Cardiac muscle cell (in vitro differentiated cells and primary cell): Measurements from ENCODE around the gene APC2. TPM values are rescaled to one million over a fixed set of nuclear protein-coding genes. Genes with fewer than 3 reads are reported as not detected.

Source experiments
- DNase-seq, 2 donors: peaks; one replicate each; pipeline versions ENCODE4 v3.0.0 to v3.0.0-alpha.2; 2010 to 2017; ENCODE audit warnings: low read depth in 1 of 2, low spot score in 1 of 2
- H3K27ac ChIP-seq: fragments of 200-600 bp; sonication (generic); 2 replicates; pipeline ENCODE4 v1.5.1; 2016
- H3K27me3 ChIP-seq: fragments of 200-600 bp; sonication (generic); 2 replicates; pipeline ENCODE4 v1.6.0; 2016; ENCODE audit warnings: control low read depth
- H3K36me3 ChIP-seq: fragments of 200-600 bp; sonication (generic); 2 replicates; pipeline ENCODE4 v1.5.1; 2016; ENCODE audit warnings: control low read depth
- H3K4me1 ChIP-seq: fragments of 200-600 bp; sonication (generic); 2 replicates; pipeline ENCODE4 v1.8.1; 2017; ENCODE audit warnings: low read depth, mild to moderate bottlenecking, mixed run types
- H3K4me3 ChIP-seq: fragments of 200-600 bp; sonication (generic); 2 replicates; pipeline ENCODE4 v1.5.1; 2016; ENCODE audit warnings: mild to moderate bottlenecking
- H3K9me3 ChIP-seq: fragments of 200-600 bp; sonication (generic); 2 replicates; pipeline ENCODE4 v1.5.1; 2017; ENCODE audit warnings: low read depth, mild to moderate bottlenecking, control low read depth
- CTCF ChIP-seq: IDR thresholded peaks from 2 replicates; pipeline ENCODE4 v1.5.1; 2012; ENCODE audit warnings: low read depth, mild to moderate bottlenecking, low read length
- polyA plus RNA-seq: library from polyadenylated mRNA; unstranded; fragments of >200 nt; fragmentation: Nextera tagmentation; extraction: Ambion mirVana; gene quantifications from 2 replicates; pipeline ENCODE4 v1.2.1, GENCODE V29; 2016
- total RNA-seq: library from RNA; depleted of rRNA; stranded (reverse); fragments of >200 nt; gene quantifications from 2 replicates; pipeline ENCODE4 v1.2.3, GENCODE V29; 2016

Gene APC2
- 0.42 and 1.3 TPM in 2 replicates for total RNA-seq
- 0.27 and 0.94 TPM in 2 replicates for polyA plus RNA-seq

GRCh38 chr19:1449467-1450442 lies at the start of gene APC2:
APC2 (plus strand) TSS chr19:1450121; CDS start chr19:1453002, 2,881 bp downstream.
- Histone ChIP-seq H3K4me3 (no peak within 1 kb of the TSS), H3K9me3 (no peaks in the 10 kb centered on the region), H3K36me3 (no peaks in the 10 kb centered on the region), H3K27me3 (peaks cover 95% of the 10 kb centered on the region), H3K27ac (no peak within 1 kb of the TSS), H3K4me1 (peaks cover 5% of the 10 kb centered on the region)
- TF ChIP-seq CTCF: no peak
- peak in 1 of 2 donors; percentile 57 for DNase-seq

DNA sequence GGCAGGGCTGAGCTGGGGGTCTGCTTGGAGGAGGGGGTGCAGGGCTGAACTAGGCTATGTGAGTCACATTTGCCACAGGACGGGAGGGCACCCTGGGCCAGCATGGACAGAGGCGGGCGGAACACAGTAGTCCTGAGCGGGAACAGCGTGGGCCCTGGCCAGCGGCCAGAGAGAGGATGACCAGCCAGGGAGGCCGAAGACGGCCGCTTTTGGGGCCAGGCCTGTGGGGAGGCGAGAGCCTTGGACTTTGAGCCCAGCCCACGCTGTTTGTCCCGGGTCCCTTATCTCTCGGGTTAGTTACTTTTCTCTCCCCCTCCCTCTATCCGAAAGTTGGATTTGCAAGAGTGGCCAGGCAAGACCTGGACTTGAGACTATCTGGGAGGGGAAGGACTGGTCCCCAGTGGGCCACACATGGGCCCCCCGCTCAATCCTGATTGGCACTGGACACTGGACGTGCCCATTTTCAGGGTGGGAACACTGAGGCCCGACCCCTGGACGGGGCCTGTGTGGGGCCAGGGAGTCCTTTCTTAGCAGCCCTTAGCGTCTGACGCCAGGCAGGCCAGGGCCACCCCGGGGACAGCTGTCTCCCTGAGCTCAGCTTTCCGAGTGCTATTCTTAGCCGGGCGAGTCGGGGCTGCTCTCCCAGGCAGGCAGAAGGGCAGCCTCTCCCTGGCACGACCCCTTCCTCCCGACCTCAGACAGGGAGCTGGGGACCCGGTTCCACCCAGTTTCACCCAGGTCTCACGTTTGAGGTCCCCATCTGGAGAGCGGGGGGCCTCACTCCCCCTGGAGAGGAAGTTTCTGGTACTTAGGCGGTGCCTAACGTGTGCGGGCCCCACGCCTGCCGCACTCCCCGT lies 49.4 kb upstream of the APC2 start:
- Histone ChIP-seq H3K27me3 (no peaks in the 10 kb centered on the region), H3K9me3 (no peaks in the 10 kb centered on the region), H3K4me3 (peak overlapping the region; percentile 86), H3K36me3 (peaks cover 2% of the 10 kb centered on the region), H3K4me1 (peaks cover 5% of the 10 kb centered on the region), H3K27ac (peak overlapping the region; percentile 67)
- no peak for TF ChIP-seq CTCF
- DNase-seq: peak; percentile 22 to 80

DNA sequence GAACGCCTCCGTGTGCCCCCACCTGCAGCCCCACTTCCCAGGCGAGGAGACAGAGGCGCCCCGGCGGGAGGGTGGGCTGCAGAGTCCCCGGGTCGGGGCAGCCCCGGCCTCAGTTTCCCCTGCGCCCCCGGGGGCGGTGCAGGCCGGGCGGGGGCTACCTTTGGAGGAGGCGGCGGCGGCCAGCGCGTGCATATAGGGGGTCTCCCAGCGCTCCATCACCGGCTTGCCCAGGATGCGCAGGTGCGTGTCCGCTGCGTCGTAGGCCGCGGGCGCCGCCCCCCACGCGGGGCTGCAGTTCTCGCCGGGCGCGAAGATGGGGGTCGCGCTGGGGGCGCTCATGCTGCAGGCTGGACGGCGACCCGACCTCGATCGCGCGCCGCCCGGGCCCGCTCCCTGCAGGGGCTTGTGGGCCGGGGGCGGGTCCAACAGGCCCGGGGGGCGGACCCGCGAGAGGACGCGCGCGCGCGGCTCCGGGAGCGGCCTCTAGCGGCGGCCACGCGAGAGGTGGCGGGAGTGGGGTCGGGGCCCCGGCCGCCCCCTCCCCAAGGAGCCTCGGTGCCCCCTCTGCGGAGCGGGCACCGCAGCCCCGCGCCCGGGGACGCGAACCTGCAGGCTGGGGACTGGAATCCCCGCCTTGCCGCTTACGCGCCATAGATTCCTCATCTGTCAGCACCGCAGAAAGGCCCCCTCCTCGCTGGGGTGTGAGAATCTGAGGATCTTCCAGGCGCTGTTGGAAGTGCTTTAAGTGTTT lies 48.6 kb upstream of the APC2 start, which contains the start of gene GAMT:
Gene GAMT, minus strand, starts transcription at position 405 of the 751 bp plus-strand sequence. Its CDS starts 66 bp downstream, at position 339.
- DNase-seq: peak; percentile 42 to 75
- Histone ChIP-seq H3K4me3 (peak within 1 kb of the TSS; percentile 86), H3K9me3 (no peaks in the 10 kb centered on the region), H3K36me3 (peaks cover 2% of the 10 kb centered on the region), H3K27me3 (no peaks in the 10 kb centered on the region), H3K4me1 (peaks cover 5% of the 10 kb centered on the region), H3K27ac (peak within 1 kb of the TSS; percentile 67)
- peak; percentile 23 for TF ChIP-seq CTCF

DNA sequence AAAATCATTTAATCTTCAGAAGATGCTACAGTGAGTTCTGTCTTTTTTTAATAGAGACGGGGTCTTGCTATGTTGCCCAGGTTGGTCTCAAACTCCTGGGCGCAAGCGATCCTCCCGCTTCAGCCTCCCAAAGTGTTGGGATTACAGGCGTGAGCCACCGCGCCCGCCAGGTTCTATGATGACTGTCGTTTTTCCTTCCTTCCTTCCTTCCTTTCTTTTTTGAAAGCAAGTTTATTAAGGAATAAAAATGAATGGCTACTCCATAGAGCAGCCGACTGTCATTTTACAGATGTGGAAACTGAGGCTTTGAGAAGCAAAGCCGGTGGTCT lies 48.1 kb upstream of the APC2 start:
- TF ChIP-seq CTCF: no peak
- H3K27me3 ChIP-seq: no peaks in the 10 kb centered on the region

More for the DNA sequence above, 48.1 kb upstream of the APC2 start:
- Histone ChIP-seq H3K4me1 (peaks cover 5% of the 10 kb centered on the region), H3K4me3 (peak overlapping the region; percentile 86), H3K9me3 (no peaks in the 10 kb centered on the region), H3K36me3 (peaks cover 2% of the 10 kb centered on the region), H3K27ac (no peak overlapping the region)
- no peak for DNase-seq
